DMS 273 treated with DMSO at 0.1 percent for 48 hours (cell line): ENCODE data around the gene GUSB.
"Not testable (repeated sequence)": the region's sequence is repeated elsewhere in the genome, so short reads cannot be mapped to it uniquely, and the experiment has no call there.

Source experiments
- DNase-seq: peaks from one replicate; lab custom pipeline; 2025; lab: John Stamatoyannopoulos, UW

GUSB gene

GRCh38 chr7:65981965-65982792 is at the start of gene GUSB:
GUSB (minus strand) TSS chr7:65982213; CDS start chr7:65982183, 30 bp downstream.
- peak; percentile 81 for DNase-seq

GRCh38 chr7:66028342-66028741 is 46.3 kb upstream of the GUSB start:
- not testable (repeated sequence) for DNase-seq

GRCh38 chr7:66016131-66016461 is 34.1 kb upstream of the GUSB start:
- no peak for DNase-seq

GRCh38 chr7:66015440-66016130 is 33.6 kb upstream of the GUSB start:
- no peak for DNase-seq

- no peak for DNase-seq
These were observed 31.9 kb upstream of the GUSB start for GRCh38 chr7:66013938-66014337.

- DNase-seq: no peak
These were observed 25.2 kb upstream of the GUSB start for GRCh38 chr7:66007232-66007631.

GRCh38 chr7:66005115-66005671 is 23.2 kb upstream of the GUSB start:
- not testable (repeated sequence) for DNase-seq

GRCh38 chr7:66000823-66001417 is 18.9 kb upstream of the GUSB start:
- DNase-seq: not testable (repeated sequence)

GRCh38 chr7:65994984-65995383 is 13.0 kb upstream of the GUSB start:
- DNase-seq: not testable (repeated sequence)

- DNase-seq: no peak
These were observed 10.5 kb upstream of the GUSB start for GRCh38 chr7:65992526-65992925.

- DNase-seq: not testable (repeated sequence)
These were observed 9.8 kb upstream of the GUSB start for GRCh38 chr7:65991829-65992228.

GRCh38 chr7:65989694-65990080 is 7.7 kb upstream of the GUSB start:
- no peak for DNase-seq

- DNase-seq: not testable (repeated sequence)
These were observed 6.5 kb upstream of the GUSB start for GRCh38 chr7:65988503-65988902.

- no peak for DNase-seq
These were observed 6.1 kb upstream of the GUSB start for GRCh38 chr7:65988084-65988483.

- DNase-seq: no peak
These were observed 2.1 kb upstream of the GUSB start for GRCh38 chr7:65983965-65984658.

- no peak for DNase-seq
These were observed 1.3 kb downstream of the GUSB start for GRCh38 chr7:65980478-65981250.

- no peak for DNase-seq
These were observed 2.2 kb downstream of the GUSB start for GRCh38 chr7:65979583-65980477.

GRCh38 chr7:65978891-65979582 is 3.0 kb downstream of the GUSB start:
- DNase-seq: no peak

GRCh38 chr7:65976659-65977196 is 5.3 kb downstream of the GUSB start:
- no peak for DNase-seq
